ENCODE data around the gene TREH. TPM values are rescaled to one million over a fixed set of nuclear protein-coding genes. Genes with fewer than 3 reads are reported as not detected.
A peak's percentile ranks its signal among the peaks of the same experiment; 100 is the strongest.

TREH gene
- total RNA-seq, 5 donors from 2014 or later (not counting 1 experiment from before 2014, with no cell fraction given) = not detected

- H3K27me3 ChIP-seq (replicated peaks in 1 of 2; ENCODE audit: control insufficient read depth in 2 of 2, extremely low read depth in 1 of 2, insufficient read depth in 2 of 2, low read length in 1 of 2) = peaks cover 0 to 36% of the 10 kb centered on the region in 2 experiments
- Mint-ChIP-seq H3K27me3 (peaks cover 12 to 23% of the 10 kb centered on the region in 2 donors), H3K27ac (no peak overlapping the region), H3K36me3 (peaks cover 5% of the 10 kb centered on the region), H3K4me1 (peaks cover 5 to 13% (median 5%) of the 10 kb centered on the region in 3 donors), H3K4me3 (peak overlapping the region in 2 of 3 donors; percentile 55 to 77), H3K9me3 (no peaks in the 10 kb centered on the region)
- ChIA-PET POLR2A (interaction anchor here in 1 of 2 donors (0.6 kb wide), 1 partner anchor 624 kb away, joined by 6 read pairs; no protein-coding TSS in a partner anchor), CTCF (interaction anchor here in 1 of 2 donors (0.6 kb wide), 1 partner anchor 654 kb away, joined by 3 read pairs; no protein-coding TSS in a partner anchor)
- H3K27ac ChIP-seq (ENCODE audit: low read length) = no peak overlapping the region
- no peaks in the 10 kb centered on the region for H3K9me3 ChIP-seq
- 40% methylated on average over 1 of the region's 4 CpGs for WGBS (ENCODE audit: insufficient coverage)
- DNase-seq (no peak), ATAC-seq (replicated peaks in 1 of 4) (no peak)
- peaks cover 0 to 15% of the 10 kb centered on the region in 2 experiments for H3K4me1 ChIP-seq (ENCODE audit: control insufficient read depth in 1 of 2, extremely low read depth in 1 of 2, insufficient read depth in 2 of 2, low read length in 2 of 2)
- H3K4me3 ChIP-seq (ENCODE audit: control insufficient read depth in 1 of 2, extremely low read depth in 1 of 2, low read length in 1 of 2) = no peak overlapping the region
- H3K36me3 ChIP-seq (ENCODE audit: control insufficient read depth in 2 of 2, extremely low read depth in 1 of 2, insufficient read depth in 1 of 2, low read length in 1 of 2) = no peaks in the 10 kb centered on the region
These were observed 57.6 kb downstream of the TREH start for GRCh38 chr11:118621784-118622375.

- DNase-seq (peak in 10 of 35 experiments; percentile 7 to 31 (median 17)), ATAC-seq (replicated peaks in 1 of 4) (peak; percentile 52 to 80 (median 62))
- WGBS (ENCODE audit: insufficient coverage) = 5% methylated on average over 33 of the region's 38 CpGs
- peaks cover 5 to 13% (median 5%) of the 10 kb centered on the region in 3 donors for H3K4me1 Mint-ChIP-seq
- H3K36me3 ChIP-seq (ENCODE audit: control insufficient read depth in 2 of 2, extremely low read depth in 1 of 2, insufficient read depth in 1 of 2, low read length in 1 of 2) = no peaks in the 10 kb centered on the region
- H3K27me3 ChIP-seq (replicated peaks in 1 of 2; ENCODE audit: control insufficient read depth in 2 of 2, extremely low read depth in 1 of 2, insufficient read depth in 2 of 2, low read length in 1 of 2) = peaks cover 0 to 36% of the 10 kb centered on the region in 2 experiments
- H3K9me3 ChIP-seq = no peaks in the 10 kb centered on the region
- H3K9me3 Mint-ChIP-seq = no peaks in the 10 kb centered on the region
- H3K27me3 Mint-ChIP-seq = peaks cover 12 to 23% of the 10 kb centered on the region in 2 donors
- H3K4me3 ChIP-seq (ENCODE audit: control insufficient read depth in 1 of 2, extremely low read depth in 1 of 2, low read length in 1 of 2) = peak overlapping the region in 1 of 2 donors; percentile 58
- H3K4me3 Mint-ChIP-seq = peak overlapping the region; percentile 36 to 77 (median 59)
- no peak overlapping the region for H3K27ac Mint-ChIP-seq
- no peak overlapping the region for H3K27ac ChIP-seq (ENCODE audit: low read length)
- peaks cover 5% of the 10 kb centered on the region for H3K36me3 Mint-ChIP-seq
- H3K4me1 ChIP-seq (ENCODE audit: control insufficient read depth in 1 of 2, extremely low read depth in 1 of 2, insufficient read depth in 2 of 2, low read length in 2 of 2) = peaks cover 0 to 15% of the 10 kb centered on the region in 2 experiments
- ChIA-PET CTCF (interaction anchor here in 1 of 2 donors (0.6 kb wide), 1 partner anchor 35 kb away, joined by 9 read pairs; no protein-coding TSS in a partner anchor), POLR2A (no interaction called here)
These were observed 58.2 kb downstream of the TREH start for GRCh38 chr11:118621071-118621783.

DNA sequence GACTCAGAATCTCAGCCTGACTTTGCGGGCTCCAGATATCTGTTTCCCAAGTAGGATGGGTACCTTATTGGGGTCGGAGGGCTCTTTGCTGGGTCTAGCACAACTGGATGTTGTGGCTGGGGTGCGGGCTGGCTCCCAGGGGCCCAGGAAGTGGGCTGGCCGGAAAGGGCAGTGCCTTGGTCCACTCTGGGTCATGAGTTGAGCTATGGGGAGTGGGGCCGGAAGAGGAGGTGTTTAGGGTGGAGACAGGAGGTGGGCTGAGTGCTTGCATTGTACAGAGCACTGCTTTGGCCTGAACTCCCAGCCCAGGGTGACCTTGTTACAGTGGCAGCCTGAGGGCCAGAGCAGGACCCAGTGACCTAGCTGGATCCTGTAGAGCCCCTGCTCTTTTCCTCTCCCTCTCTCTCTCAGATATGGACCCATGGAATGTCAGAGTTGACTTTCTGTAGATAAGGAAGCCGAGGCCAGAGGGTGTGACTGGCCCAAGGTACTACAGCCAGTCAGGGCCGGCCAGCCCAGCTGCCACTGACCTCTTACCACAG is 58.9 kb downstream of the TREH start:
- peak overlapping the region in 1 of 2 donors; percentile 58 for H3K4me3 ChIP-seq (ENCODE audit: control insufficient read depth in 1 of 2, extremely low read depth in 1 of 2, low read length in 1 of 2)
- Mint-ChIP-seq H3K4me3 (peak overlapping the region in 2 of 3 donors; percentile 59 to 77), H3K36me3 (peaks cover 5% of the 10 kb centered on the region), H3K27ac (no peak overlapping the region), H3K9me3 (no peaks in the 10 kb centered on the region), H3K4me1 (peaks cover 5 to 13% (median 5%) of the 10 kb centered on the region in 3 donors), H3K27me3 (peaks cover 12 to 23% of the 10 kb centered on the region in 2 donors)
- no peak overlapping the region for H3K27ac ChIP-seq (ENCODE audit: low read length)
- no peaks in the 10 kb centered on the region for H3K9me3 ChIP-seq
- peaks cover 0 to 15% of the 10 kb centered on the region in 2 experiments for H3K4me1 ChIP-seq (ENCODE audit: control insufficient read depth in 1 of 2, extremely low read depth in 1 of 2, insufficient read depth in 2 of 2, low read length in 2 of 2)
- POLR2A ChIA-PET = no interaction called here
- CTCF ChIA-PET = interaction anchor here in 1 of 2 donors (0.6 kb wide), 1 partner anchor 471 kb away, joined by 4 read pairs; no protein-coding TSS in a partner anchor
- ATAC-seq (replicated peaks in 1 of 4) (no peak), DNase-seq (no peak)
- WGBS (ENCODE audit: insufficient coverage) = 67% methylated on average over 4 of the region's 7 CpGs
- no peaks in the 10 kb centered on the region for H3K36me3 ChIP-seq (ENCODE audit: control insufficient read depth in 2 of 2, extremely low read depth in 1 of 2, insufficient read depth in 1 of 2, low read length in 1 of 2)
- H3K27me3 ChIP-seq (replicated peaks in 1 of 2; ENCODE audit: control insufficient read depth in 2 of 2, extremely low read depth in 1 of 2, insufficient read depth in 2 of 2, low read length in 1 of 2) = peaks cover 0 to 36% of the 10 kb centered on the region in 2 experiments

DNA sequence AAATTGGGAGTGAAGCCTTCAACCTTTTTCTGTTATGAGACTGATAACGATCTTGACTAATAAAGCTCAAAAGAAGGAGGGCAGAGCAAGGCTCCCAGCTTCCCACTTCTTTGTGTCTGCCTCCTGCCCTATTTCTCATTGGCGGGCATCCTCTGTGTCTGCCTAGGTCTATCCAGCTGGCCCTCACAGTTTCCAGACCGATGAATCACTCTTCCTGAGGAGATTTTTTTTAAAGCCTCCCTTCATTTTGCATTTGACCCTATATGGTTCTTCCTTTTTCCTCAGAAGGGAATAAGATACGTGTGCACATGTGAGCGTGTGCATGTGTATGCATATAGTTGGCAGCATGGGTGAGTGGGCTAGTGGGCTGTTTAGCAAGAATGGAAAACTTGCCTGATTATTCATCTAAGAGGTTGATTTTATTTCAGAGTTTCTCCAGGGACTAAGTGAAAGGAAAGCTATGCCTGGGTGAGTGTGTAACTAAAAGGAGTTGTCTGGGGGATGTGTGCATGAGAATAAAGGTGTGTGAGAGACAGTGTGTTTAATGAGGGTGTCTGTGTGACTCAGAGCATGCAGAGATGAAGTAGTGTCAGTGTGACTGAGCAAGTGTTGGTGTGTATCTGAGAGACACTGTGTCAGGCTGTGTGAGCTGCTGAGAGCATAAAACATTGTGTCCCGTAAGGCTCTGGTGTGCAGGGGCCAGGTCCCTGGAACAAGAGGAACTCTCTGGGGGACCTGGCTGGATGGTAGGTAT is 59.8 kb downstream of the TREH start:
- H3K4me3 Mint-ChIP-seq = peak overlapping the region in 1 of 3 donors; percentile 77
- 100% methylated on average over 2 of the region's 6 CpGs for WGBS (ENCODE audit: insufficient coverage)

GRCh38 chr11:118618991-118619375 is 60.5 kb downstream of the TREH start:
- ChIA-PET CTCF (no interaction called here), POLR2A (no interaction called here)
- Mint-ChIP-seq H3K27ac (no peak overlapping the region), H3K36me3 (peaks cover 5% of the 10 kb centered on the region), H3K27me3 (peaks cover 12 to 23% of the 10 kb centered on the region in 2 donors), H3K4me1 (peaks cover 5 to 13% (median 5%) of the 10 kb centered on the region in 3 donors), H3K9me3 (no peaks in the 10 kb centered on the region), H3K4me3 (no peak overlapping the region)
- ATAC-seq (replicated peaks in 1 of 4) = no peak
- Histone ChIP-seq H3K9me3 (no peaks in the 10 kb centered on the region), H3K27ac (ENCODE audit: low read length) (no peak overlapping the region), H3K4me1 (ENCODE audit: control insufficient read depth in 1 of 2, extremely low read depth in 1 of 2, insufficient read depth in 2 of 2, low read length in 2 of 2) (peaks cover 0 to 15% of the 10 kb centered on the region in 2 experiments), H3K4me3 (ENCODE audit: control insufficient read depth in 1 of 2, extremely low read depth in 1 of 2, low read length in 1 of 2) (no peak overlapping the region), H3K36me3 (ENCODE audit: control insufficient read depth in 2 of 2, extremely low read depth in 1 of 2, insufficient read depth in 1 of 2, low read length in 1 of 2) (no peaks in the 10 kb centered on the region), H3K27me3 (replicated peaks in 1 of 2; ENCODE audit: control insufficient read depth in 2 of 2, extremely low read depth in 1 of 2, insufficient read depth in 2 of 2, low read length in 1 of 2) (peaks cover 0 to 41% of the 10 kb centered on the region in 2 experiments)
- 80% methylated on average over 1 of the region's 4 CpGs for WGBS (ENCODE audit: insufficient coverage)
- DNase-seq = no peak

More for the DNA sequence above, 59.8 kb downstream of the TREH start:
- DNase-seq (no peak), ATAC-seq (replicated peaks in 1 of 4) (no peak)
- Mint-ChIP-seq H3K27ac (no peak overlapping the region), H3K4me1 (peaks cover 5 to 13% (median 5%) of the 10 kb centered on the region in 3 donors), H3K27me3 (peaks cover 12 to 23% of the 10 kb centered on the region in 2 donors), H3K36me3 (peaks cover 5% of the 10 kb centered on the region), H3K9me3 (no peaks in the 10 kb centered on the region)
- Histone ChIP-seq H3K36me3 (ENCODE audit: control insufficient read depth in 2 of 2, extremely low read depth in 1 of 2, insufficient read depth in 1 of 2, low read length in 1 of 2) (no peaks in the 10 kb centered on the region), H3K27ac (ENCODE audit: low read length) (no peak overlapping the region), H3K4me1 (ENCODE audit: control insufficient read depth in 1 of 2, extremely low read depth in 1 of 2, insufficient read depth in 2 of 2, low read length in 2 of 2) (peaks cover 0 to 15% of the 10 kb centered on the region in 2 experiments), H3K9me3 (no peaks in the 10 kb centered on the region), H3K4me3 (ENCODE audit: control insufficient read depth in 1 of 2, extremely low read depth in 1 of 2, low read length in 1 of 2) (no peak overlapping the region), H3K27me3 (replicated peaks in 1 of 2; ENCODE audit: control insufficient read depth in 2 of 2, extremely low read depth in 1 of 2, insufficient read depth in 2 of 2, low read length in 1 of 2) (peaks cover 0 to 38% of the 10 kb centered on the region in 2 experiments)
- ChIA-PET CTCF (no interaction called here), POLR2A (no interaction called here)
